Sigmoid colon (tissue), 7 donors: ENCODE measurements around the gene PRKAB2. TPM values are rescaled to one million over a fixed set of nuclear protein-coding genes. Genes with fewer than 3 reads are reported as not detected.

Experiments
- DNase-seq: peaks from one replicate; pipeline ENCODE4 v3.0.0-alpha.2; 2019
- H3K27ac ChIP-seq, 4 donors: fragments of 200-600 bp; sonication (generic); one replicate each; pipeline ENCODE4 v1.5.1; 2016 to 2019; ENCODE audit warnings: mild to moderate bottlenecking in 1 of 4
- H3K27me3 ChIP-seq, 3 donors: fragments of 200-600 bp; sonication (generic); one replicate each; pipeline ENCODE4 v1.5.1; 2019; ENCODE audit warnings: mild to moderate bottlenecking in 1 of 3
- H3K36me3 ChIP-seq, 4 donors: fragments of 200-600 bp; sonication (generic); one replicate each; pipeline ENCODE4 v1.5.1; 2016 to 2019
- H3K4me1 ChIP-seq, 4 donors: fragments of 200-600 bp; sonication (generic); one replicate each; pipeline ENCODE4 v1.5.1; 2017 to 2019
- H3K4me3 ChIP-seq, 4 donors: fragments of 200-600 bp; sonication (generic); one replicate each; pipeline ENCODE4 v1.5.1; 2017 to 2019; ENCODE audit warnings: mild to moderate bottlenecking in 2 of 4, moderate library complexity in 1 of 4
- H3K9me3 ChIP-seq, 4 donors: fragments of 200-600 bp in 3 of 4; sonication (generic) in 3 of 4; one replicate each; pipeline versions ENCODE4 v1.5.1 to v1.6.1; 2013 to 2019
- EP300 ChIP-seq, 4 donors: sonication (generic); formaldehyde crosslinking; IDR thresholded peaks; one replicate each; pipeline ENCODE4 v1.6.1; 2017; ENCODE audit warnings: antibody characterized with exemption in 4 of 4
- POLR2A ChIP-seq, 2 donors: fragments of 450-650 bp; IDR thresholded peaks; one replicate each; pipeline ENCODE4 v1.6.1; 2016; ENCODE audit warnings: antibody characterized with exemption in 2 of 2, mild to moderate bottlenecking in 2 of 2, moderate library complexity in 2 of 2
- POLR2AphosphoS5 ChIP-seq, 4 donors: sonication (generic); formaldehyde crosslinking; IDR thresholded peaks; one replicate each; pipeline ENCODE4 v1.6.1; 2017; ENCODE audit warnings: antibody characterized with exemption in 4 of 4
- WGBS, 2 donors: extraction: QIAGEN DNeasy Blood & Tissue Kit; methylation state at CpG; one replicate each; pipeline ENCODE4 v1.1.7; 2013; 5-methylcytosine and 5-hydroxymethylcytosine counted together
- intact Hi-C: fragments of 100-400 bp; cut with DNase I; formaldehyde crosslinking; loops from one replicate; pipeline ENCODE4 v1.15.1; 2023
- polyA plus RNA-seq, 3 donors: library from polyadenylated mRNA; stranded (reverse); fragments of 200-250 nt; gene quantifications; one replicate each; pipeline ENCODE4 v1.2.3, GENCODE V29; 2013
- total RNA-seq, 4 donors: library from RNA; depleted of rRNA; stranded (reverse); fragments of >200 nt; gene quantifications; one replicate each; pipeline ENCODE4 v1.1.0, GENCODE V29; 2016
- TF ChIP-seq, protein P1 (sequence below), 4 experiments: fragments of 450-650 bp in 3 of 4; fragments of 200-600 bp in 1 of 4; IDR thresholded peaks; one replicate each; pipeline ENCODE4 v1.5.1; 2016 to 2019; ENCODE audit warnings: antibody characterized with exemption in 4 of 4, mild to moderate bottlenecking in 3 of 4, moderate library complexity in 2 of 4
- donor health status: healthy with polysubstance abuse.
- donor health status: Bipolar disorder and iron deficiency.
- donor health status: healthy.

Gene PRKAB2
- total and polyA plus RNA-seq, 7 donors, result 5.4 to 40.3 (median 33.5) TPM

DNA sequence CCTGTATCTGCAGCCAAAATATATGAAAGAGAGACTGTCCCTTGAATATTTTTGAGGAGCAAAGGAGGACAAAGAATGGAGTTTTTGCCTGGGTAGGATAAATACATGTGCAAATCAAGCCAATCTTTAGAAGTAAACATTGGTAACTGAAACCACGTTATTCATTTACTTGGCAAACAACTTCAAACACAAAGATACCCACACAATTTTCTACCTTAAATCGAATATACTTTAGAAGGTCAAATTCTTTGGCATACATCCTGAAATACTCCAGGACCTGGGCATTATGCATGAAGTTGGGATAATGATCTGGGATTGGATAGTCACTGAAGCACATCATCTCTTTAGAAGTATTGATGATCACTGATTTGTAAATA, 43.3 kb upstream of the PRKAB2 start:
- H3K4me1 ChIP-seq, result peaks cover 0 to 15% (median 5%) of the 10 kb centered on the region in 4 donors
- DNase-seq, result no peak
- H3K36me3 ChIP-seq, result peaks cover 0 to 4% (median 0%) of the 10 kb centered on the region in 4 donors
- H3K9me3 ChIP-seq, result no peaks in the 10 kb centered on the region
- no peaks in the 10 kb centered on the region for H3K27me3 ChIP-seq
- WGBS, 2 donors, result 11 to 51% methylated on average over 2 of the region's 2 CpGs
- H3K4me3 ChIP-seq, result no peak overlapping the region
- intact Hi-C loops, result no loop called here
- TF ChIP-seq POLR2AphosphoS5 (IDR thresholded peaks at IDR 0.05) (no peak), EP300 (IDR thresholded peaks at IDR 0.05) (no peak), POLR2A (IDR thresholded peaks at IDR 0.05) (no peak)
- TF ChIP-seq, protein P1, sequence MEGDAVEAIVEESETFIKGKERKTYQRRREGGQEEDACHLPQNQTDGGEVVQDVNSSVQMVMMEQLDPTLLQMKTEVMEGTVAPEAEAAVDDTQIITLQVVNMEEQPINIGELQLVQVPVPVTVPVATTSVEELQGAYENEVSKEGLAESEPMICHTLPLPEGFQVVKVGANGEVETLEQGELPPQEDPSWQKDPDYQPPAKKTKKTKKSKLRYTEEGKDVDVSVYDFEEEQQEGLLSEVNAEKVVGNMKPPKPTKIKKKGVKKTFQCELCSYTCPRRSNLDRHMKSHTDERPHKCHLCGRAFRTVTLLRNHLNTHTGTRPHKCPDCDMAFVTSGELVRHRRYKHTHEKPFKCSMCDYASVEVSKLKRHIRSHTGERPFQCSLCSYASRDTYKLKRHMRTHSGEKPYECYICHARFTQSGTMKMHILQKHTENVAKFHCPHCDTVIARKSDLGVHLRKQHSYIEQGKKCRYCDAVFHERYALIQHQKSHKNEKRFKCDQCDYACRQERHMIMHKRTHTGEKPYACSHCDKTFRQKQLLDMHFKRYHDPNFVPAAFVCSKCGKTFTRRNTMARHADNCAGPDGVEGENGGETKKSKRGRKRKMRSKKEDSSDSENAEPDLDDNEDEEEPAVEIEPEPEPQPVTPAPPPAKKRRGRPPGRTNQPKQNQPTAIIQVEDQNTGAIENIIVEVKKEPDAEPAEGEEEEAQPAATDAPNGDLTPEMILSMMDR (IDR thresholded peaks at IDR 0.05), result no peak
- H3K27ac ChIP-seq, result no peak overlapping the region

GRCh38 chr1:147214842-147215539, 42.7 kb upstream of the PRKAB2 start:
- no peak for TF ChIP-seq EP300 (IDR thresholded peaks at IDR 0.05)
- TF ChIP-seq POLR2AphosphoS5 (IDR thresholded peaks at IDR 0.05), result no peak
- TF ChIP-seq POLR2A (IDR thresholded peaks at IDR 0.05), result no peak
- TF ChIP-seq, protein P1 (IDR thresholded peaks at IDR 0.05), result no peak
- H3K4me3 ChIP-seq, result no peak overlapping the region
- no peaks in the 10 kb centered on the region for H3K9me3 ChIP-seq
- peaks cover 0 to 15% (median 5%) of the 10 kb centered on the region in 4 donors for H3K4me1 ChIP-seq
- H3K27ac ChIP-seq, result no peak overlapping the region
- DNase-seq, result no peak
- H3K36me3 ChIP-seq, result peaks cover 0 to 4% (median 0%) of the 10 kb centered on the region in 4 donors
- intact Hi-C loops, result no loop called here
- no peaks in the 10 kb centered on the region for H3K27me3 ChIP-seq

- H3K4me1 ChIP-seq, result peaks cover 0 to 15% (median 5%) of the 10 kb centered on the region in 4 donors
- WGBS, 2 donors, result 25 to 55% methylated on average over 7 of the region's 7 CpGs
- no peak overlapping the region for H3K4me3 ChIP-seq
- intact Hi-C loops, result no loop called here
- no peak for DNase-seq
- no peak overlapping the region for H3K27ac ChIP-seq
- H3K9me3 ChIP-seq, result no peaks in the 10 kb centered on the region
- no peaks in the 10 kb centered on the region for H3K27me3 ChIP-seq
- peaks cover 0 to 4% (median 0%) of the 10 kb centered on the region in 4 donors for H3K36me3 ChIP-seq
- TF ChIP-seq EP300 (IDR thresholded peaks at IDR 0.05) (no peak), POLR2AphosphoS5 (IDR thresholded peaks at IDR 0.05) (no peak), POLR2A (IDR thresholded peaks at IDR 0.05) (no peak)
- TF ChIP-seq, protein P1 (IDR thresholded peaks at IDR 0.05), result no peak
Measured at GRCh38 chr1:147214325-147214724, 42.1 kb upstream of the PRKAB2 start.

DNA sequence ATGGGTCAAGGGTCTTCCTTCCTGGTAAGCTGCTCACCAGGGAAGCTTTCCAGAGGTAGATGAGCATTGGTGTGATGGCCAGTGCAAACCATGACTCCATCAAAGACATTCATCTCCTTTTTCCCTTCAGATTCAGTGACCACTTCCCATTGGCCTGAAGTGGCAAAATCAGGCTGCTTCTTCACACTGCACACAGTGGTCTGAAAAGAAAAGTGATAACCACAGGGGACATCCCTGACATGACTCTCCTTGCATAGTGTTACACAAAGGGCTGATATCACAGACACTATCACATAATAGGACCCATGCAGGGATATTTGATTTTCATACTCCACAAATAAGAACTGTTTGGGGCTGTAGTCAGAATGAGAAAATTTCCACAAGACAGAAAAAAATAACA, 41.0 kb upstream of the PRKAB2 start:
- Histone ChIP-seq H3K9me3 (no peaks in the 10 kb centered on the region), H3K4me1 (peaks cover 0 to 15% (median 5%) of the 10 kb centered on the region in 4 donors), H3K27me3 (no peaks in the 10 kb centered on the region), H3K27ac (no peak overlapping the region), H3K4me3 (no peak overlapping the region), H3K36me3 (peaks cover 0 to 4% (median 0%) of the 10 kb centered on the region in 4 donors)
- no peak for DNase-seq
- no peak for TF ChIP-seq EP300 (IDR thresholded peaks at IDR 0.05)
- TF ChIP-seq, protein P1 (IDR thresholded peaks at IDR 0.05), result no peak
- TF ChIP-seq POLR2A (IDR thresholded peaks at IDR 0.05), result no peak
- intact Hi-C loops, result no loop called here

GRCh38 chr1:147211577-147211976, 39.3 kb upstream of the PRKAB2 start:
- H3K27ac ChIP-seq, result no peak overlapping the region
- 19 to 96% methylated on average over 2 of the region's 2 CpGs for WGBS, 2 donors
- H3K36me3 ChIP-seq, result peaks cover 0 to 4% (median 0%) of the 10 kb centered on the region in 4 donors
- TF ChIP-seq POLR2A (IDR thresholded peaks at IDR 0.05) (no peak), POLR2AphosphoS5 (IDR thresholded peaks at IDR 0.05) (no peak), EP300 (IDR thresholded peaks at IDR 0.05) (no peak)
- TF ChIP-seq, protein P1 (IDR thresholded peaks at IDR 0.05), result no peak
- H3K4me1 ChIP-seq, result peaks cover 0 to 15% (median 5%) of the 10 kb centered on the region in 4 donors
- no peaks in the 10 kb centered on the region for H3K9me3 ChIP-seq
- no peak overlapping the region for H3K4me3 ChIP-seq
- intact Hi-C loops, result no loop called here
- no peak for DNase-seq
- H3K27me3 ChIP-seq, result no peaks in the 10 kb centered on the region
